MM.1S (cell line): ENCODE results near the gene GDPD3.
A peak's percentile ranks its signal among the peaks of the same experiment; 100 is the strongest.

ENCODE experiments used
- DNase-seq: peaks from one replicate; pipeline ENCODE4 v3.0.0-alpha.2; 2015
- H2AFZ ChIP-seq: fragments of 300-600 bp; sonication (generic); 2 replicates; pipeline ENCODE4 v1.6.0; 2016; ENCODE audit warnings: antibody characterized with exemption, low read length
- H3F3A ChIP-seq: fragments of 300-600 bp; sonication (generic); 2 replicates; pipeline ENCODE4 v1.6.1; 2016; ENCODE audit warnings: mild to moderate bottlenecking, antibody characterized with exemption, low read length, moderate library complexity, mixed read lengths; ENCODE audit not compliant: insufficient read depth
- H3K27ac ChIP-seq: fragments of 300-600 bp; sonication (generic); 2 replicates; pipeline ENCODE4 v1.5.1; 2016; ENCODE audit warnings: mild to moderate bottlenecking, low read length
- H3K27me3 ChIP-seq: fragments of 300-600 bp; sonication (generic); replicated peaks from 2 replicates; pipeline ENCODE4 v1.6.0; 2016; ENCODE audit warnings: low read length; ENCODE audit not compliant: insufficient read depth
- H3K36me3 ChIP-seq: fragments of 300-600 bp; sonication (generic); replicated peaks from 2 replicates; pipeline ENCODE4 v1.6.1; 2016; ENCODE audit warnings: mild to moderate bottlenecking, low read length, mixed read lengths; ENCODE audit not compliant: insufficient read depth
- H3K4me1 ChIP-seq: fragments of 300-600 bp; sonication (generic); 2 replicates; pipeline ENCODE4 v1.6.1; 2016; ENCODE audit warnings: low read length, mixed read lengths
- H3K4me2 ChIP-seq: fragments of 300-600 bp; sonication (generic); 2 replicates; pipeline ENCODE4 v1.6.0; 2016; ENCODE audit warnings: low read depth, low read length
- H3K4me3 ChIP-seq: fragments of 300-600 bp; sonication (generic); 2 replicates; pipeline ENCODE4 v1.5.1; 2016; ENCODE audit warnings: low read length, mixed read lengths
- H3K79me2 ChIP-seq: fragments of 300-600 bp; sonication (generic); 2 replicates; pipeline ENCODE4 v1.6.1; 2016; ENCODE audit warnings: mixed run types, low read length, mixed read lengths
- H3K9ac ChIP-seq: fragments of 300-600 bp; sonication (generic); 2 replicates; pipeline ENCODE4 v1.6.1; 2016; ENCODE audit warnings: low read length, mixed read lengths
- H3K9me2 ChIP-seq: fragments of 300-600 bp; sonication (generic); replicated peaks from 2 replicates; pipeline ENCODE4 v1.6.1; 2016; ENCODE audit warnings: mild to moderate bottlenecking, low read length, mixed read lengths; ENCODE audit not compliant: insufficient read depth
- H3K9me3 ChIP-seq: fragments of 300-600 bp; sonication (generic); replicated peaks from 2 replicates; pipeline ENCODE4 v1.6.1; 2016; ENCODE audit warnings: mild to moderate bottlenecking, low read length, mixed read lengths; ENCODE audit not compliant: insufficient read depth
- H4K20me1 ChIP-seq: fragments of 300-600 bp; sonication (generic); 2 replicates; pipeline ENCODE4 v1.6.1; 2016; ENCODE audit warnings: mild to moderate bottlenecking, low read length, moderate library complexity, mixed read lengths; ENCODE audit not compliant: insufficient read depth
- CTCF ChIP-seq: fragments of 300-600 bp; sonication (generic); IDR thresholded peaks from 2 replicates; pipeline ENCODE4 v1.5.1; 2016; ENCODE audit warnings: antibody characterized with exemption, low read length, mixed read lengths
- EZH2 ChIP-seq: fragments of 300-600 bp; sonication (generic); optimal IDR thresholded peaks from 2 replicates; pipeline ENCODE3; 2017; ENCODE audit warnings: low read depth, mild to moderate bottlenecking, antibody characterized with exemption, low read length, mixed read lengths
- EZH2phosphoT487 ChIP-seq: fragments of 300-600 bp; sonication (generic); IDR thresholded peaks from 2 replicates; pipeline ENCODE4 v1.6.1; 2018; ENCODE audit warnings: antibody characterized with exemption, low read length

GDPD3 gene

GRCh38 chr16:30063278-30063892 lies 50.0 kb downstream of the GDPD3 start:
- Histone ChIP-seq H3K36me3 (peaks cover 7% of the 10 kb centered on the region; the same call in 1 of the 2 replicates), H3K27ac (peak overlapping the region; percentile 95), H3K79me2 (peaks cover 43% of the 10 kb centered on the region), H3K9ac (peak overlapping the region; percentile 93), H3F3A (peaks cover 22% of the 10 kb centered on the region), H3K27me3 (no peaks in the 10 kb centered on the region), H3K4me1 (peaks cover 20% of the 10 kb centered on the region), H2AFZ (peak overlapping the region; percentile 82), H3K4me3 (peak overlapping the region; percentile 92), H4K20me1 (peaks cover 7% of the 10 kb centered on the region), H3K9me3 (no peaks in the 10 kb centered on the region), H3K9me2 (no peaks in the 10 kb centered on the region), H3K4me2 (peak overlapping the region; percentile 90)
- TF ChIP-seq EZH2phosphoT487 (no peak), CTCF (no peak), EZH2 (no peak)
- no peak for DNase-seq

- Histone ChIP-seq H3K79me2 (peaks cover 21% of the 10 kb centered on the region), H2AFZ (no peak overlapping the region), H4K20me1 (no peaks in the 10 kb centered on the region), H3K4me2 (no peak overlapping the region), H3K4me3 (no peak overlapping the region), H3K4me1 (peaks cover 7% of the 10 kb centered on the region), H3K36me3 (no peaks in the 10 kb centered on the region), H3K27me3 (no peaks in the 10 kb centered on the region), H3F3A (peaks cover 17% of the 10 kb centered on the region), H3K9ac (no peak overlapping the region), H3K27ac (no peak overlapping the region), H3K9me2 (no peaks in the 10 kb centered on the region), H3K9me3 (no peaks in the 10 kb centered on the region)
- no peak for DNase-seq
- TF ChIP-seq EZH2phosphoT487 (no peak), CTCF (no peak), EZH2 (no peak)
Measured at GRCh38 chr16:30060836-30061554, 52.3 kb downstream of the GDPD3 start.

GRCh38 chr16:30060346-30060745 lies 53.0 kb downstream of the GDPD3 start:
- Histone ChIP-seq H3K4me3 (no peak overlapping the region), H3K36me3 (no peaks in the 10 kb centered on the region), H3K27ac (no peak overlapping the region), H3K9me3 (no peaks in the 10 kb centered on the region), H3K9me2 (no peaks in the 10 kb centered on the region), H4K20me1 (no peaks in the 10 kb centered on the region), H3K4me1 (peaks cover 7% of the 10 kb centered on the region), H3K9ac (no peak overlapping the region), H2AFZ (no peak overlapping the region), H3K4me2 (no peak overlapping the region), H3F3A (peaks cover 17% of the 10 kb centered on the region), H3K27me3 (no peaks in the 10 kb centered on the region), H3K79me2 (peaks cover 17% of the 10 kb centered on the region)
- no peak for TF ChIP-seq EZH2phosphoT487
- TF ChIP-seq CTCF = no peak
- no peak for TF ChIP-seq EZH2
- DNase-seq = no peak
